ENCODE data around the gene RPUSD4.

RPUSD4 gene

DNA sequence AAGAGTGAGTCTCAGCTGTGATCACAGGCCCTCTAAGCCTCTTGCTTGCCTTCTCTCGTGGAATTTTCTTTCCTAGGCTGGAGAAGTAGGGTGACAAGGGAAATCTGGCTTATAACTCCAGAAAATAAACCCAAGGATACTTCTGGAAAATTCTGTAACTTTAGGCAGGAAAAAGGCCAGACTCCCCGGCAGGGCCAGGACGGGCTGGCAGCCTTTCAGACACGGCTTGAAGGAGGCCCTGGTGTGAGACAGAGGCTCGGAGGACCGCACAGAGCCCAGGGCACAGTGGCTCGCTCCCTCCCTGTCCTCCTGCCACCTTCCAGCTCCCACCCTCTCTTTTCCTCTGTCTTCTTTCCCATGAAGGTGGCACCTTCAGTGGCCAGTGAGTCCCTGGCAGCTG lies 19.1 kb downstream of the RPUSD4 start:
- ChIA-PET POLR2A (no interaction called here), CTCF (interaction anchor here (1.3 to 4.4 kb wide), 4 partner anchors 10 to 269 kb away, joined by 3 to 69 read pairs (median 35); partner anchors contain the start of gene VSIG10L2)
- TF ChIP-seq, protein P1, sequence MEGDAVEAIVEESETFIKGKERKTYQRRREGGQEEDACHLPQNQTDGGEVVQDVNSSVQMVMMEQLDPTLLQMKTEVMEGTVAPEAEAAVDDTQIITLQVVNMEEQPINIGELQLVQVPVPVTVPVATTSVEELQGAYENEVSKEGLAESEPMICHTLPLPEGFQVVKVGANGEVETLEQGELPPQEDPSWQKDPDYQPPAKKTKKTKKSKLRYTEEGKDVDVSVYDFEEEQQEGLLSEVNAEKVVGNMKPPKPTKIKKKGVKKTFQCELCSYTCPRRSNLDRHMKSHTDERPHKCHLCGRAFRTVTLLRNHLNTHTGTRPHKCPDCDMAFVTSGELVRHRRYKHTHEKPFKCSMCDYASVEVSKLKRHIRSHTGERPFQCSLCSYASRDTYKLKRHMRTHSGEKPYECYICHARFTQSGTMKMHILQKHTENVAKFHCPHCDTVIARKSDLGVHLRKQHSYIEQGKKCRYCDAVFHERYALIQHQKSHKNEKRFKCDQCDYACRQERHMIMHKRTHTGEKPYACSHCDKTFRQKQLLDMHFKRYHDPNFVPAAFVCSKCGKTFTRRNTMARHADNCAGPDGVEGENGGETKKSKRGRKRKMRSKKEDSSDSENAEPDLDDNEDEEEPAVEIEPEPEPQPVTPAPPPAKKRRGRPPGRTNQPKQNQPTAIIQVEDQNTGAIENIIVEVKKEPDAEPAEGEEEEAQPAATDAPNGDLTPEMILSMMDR (IDR thresholded peaks at IDR 0.05; ENCODE audit: control extremely low read depth, extremely low read depth, low read depth, missing control alignments): no peak
- DNase-seq (ENCODE audit: extremely low spot score): no peak

DNA sequence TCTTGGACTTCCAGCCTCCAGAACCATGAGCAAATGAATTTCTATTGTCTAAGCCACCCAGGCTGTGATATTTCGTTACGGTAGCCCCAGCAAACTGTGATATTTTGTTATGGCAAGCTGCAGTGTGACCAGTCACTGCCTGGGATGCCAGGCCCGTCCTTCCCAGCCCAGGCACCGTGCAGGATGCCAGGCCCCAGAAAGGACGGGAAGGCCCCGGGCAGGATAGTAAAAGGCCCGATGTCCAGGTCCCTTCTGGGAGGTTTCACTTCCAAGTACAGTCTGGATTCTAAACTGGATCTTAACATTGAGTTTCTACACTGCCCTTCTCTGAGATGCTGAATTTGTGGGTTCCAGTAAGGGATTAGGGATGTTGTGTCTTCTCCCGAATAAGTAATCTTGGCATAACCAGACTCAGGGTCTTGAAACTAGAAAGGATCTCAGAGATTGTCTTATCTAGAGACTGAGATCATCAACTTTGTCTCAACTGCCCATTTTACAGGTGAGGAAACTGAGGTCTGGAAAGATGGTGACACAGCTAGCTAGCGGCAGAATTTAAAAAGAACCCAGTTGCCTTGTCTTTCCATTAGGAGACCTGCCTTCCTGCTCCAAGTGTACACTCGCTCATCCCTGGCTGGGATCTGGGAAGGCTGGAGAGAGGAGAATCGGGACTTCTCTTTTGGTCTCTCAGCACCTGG lies 19.9 kb downstream of the RPUSD4 start:
- ChIA-PET POLR2A (no interaction called here), CTCF (interaction anchor here (1.7 to 4.0 kb wide), 2 partner anchors 249 kb away, joined by 5 to 63 read pairs; partner anchors contain the start of gene VSIG10L2)
- no peak for DNase-seq (ENCODE audit: extremely low spot score)
- TF ChIP-seq, protein P1 (IDR thresholded peaks at IDR 0.05; ENCODE audit: control extremely low read depth, extremely low read depth, low read depth, missing control alignments): no peak

DNA sequence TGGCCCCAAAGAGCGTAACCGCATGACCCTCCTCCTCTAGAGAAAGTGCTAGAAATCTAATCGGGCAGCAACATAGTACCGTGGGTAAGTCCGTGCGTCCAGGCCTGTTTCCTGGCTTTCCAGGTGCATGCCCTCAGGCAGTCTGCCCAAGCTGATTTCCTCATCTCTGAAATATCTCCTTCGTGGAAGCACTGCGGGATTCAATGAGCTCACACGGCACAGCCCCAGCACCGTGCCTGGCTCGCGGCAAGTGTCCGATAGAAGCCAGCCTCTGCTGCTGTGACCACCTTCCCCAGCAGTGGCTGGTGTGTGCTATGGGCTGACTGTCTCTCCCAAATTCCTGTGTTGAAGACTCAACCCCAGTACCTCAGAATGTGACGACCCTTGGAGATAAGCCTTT lies 20.7 kb downstream of the RPUSD4 start:
- no peak for DNase-seq (ENCODE audit: extremely low spot score)
- POLR2A ChIA-PET: no interaction called here
- CTCF ChIA-PET: interaction anchor here (0.8 to 1.7 kb wide), 4 partner anchors 37 to 265 kb away, joined by 3 to 5 read pairs (median 4); no protein-coding TSS in a partner anchor
- TF ChIP-seq, protein P1 (IDR thresholded peaks at IDR 0.05; ENCODE audit: control extremely low read depth, extremely low read depth, low read depth, missing control alignments): no peak

DNA sequence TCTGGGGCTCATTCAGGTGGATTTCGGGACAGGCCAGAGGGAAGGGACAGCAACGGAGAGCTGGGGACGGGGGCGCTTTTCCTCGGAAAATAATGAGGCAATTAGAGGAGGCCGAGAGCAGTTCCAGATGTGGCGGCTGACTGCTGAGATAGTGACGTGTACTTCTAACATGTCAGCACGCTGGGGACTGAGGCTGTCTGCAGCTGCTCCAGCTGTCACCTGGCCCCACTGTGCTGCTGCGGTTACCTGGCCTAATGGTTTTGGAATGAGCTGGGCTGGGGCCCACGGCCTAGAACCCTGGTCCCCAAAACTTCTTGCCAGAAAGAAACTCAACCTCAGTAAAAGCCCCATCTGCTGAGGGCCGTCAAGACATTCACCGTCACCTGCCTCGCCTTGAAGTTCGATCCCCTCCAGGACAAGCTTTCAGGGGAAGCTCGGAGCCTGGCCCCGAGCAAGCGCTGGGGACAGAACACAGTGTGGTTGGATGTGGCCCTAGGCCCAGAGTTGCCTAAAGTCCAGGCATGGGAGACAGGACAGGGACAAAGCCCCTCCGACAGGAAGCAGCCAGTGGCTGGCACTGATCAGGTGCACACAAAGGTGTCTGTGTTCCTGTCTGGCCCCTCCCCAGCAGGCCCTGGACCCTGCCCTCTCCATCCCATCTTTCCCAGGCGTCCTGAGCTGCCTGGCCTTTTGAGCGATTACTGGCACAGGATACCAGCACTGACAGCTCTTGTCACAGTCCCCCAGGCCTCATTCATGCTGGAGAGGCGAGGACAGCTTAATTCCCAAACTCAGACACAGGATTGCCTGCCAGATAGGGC lies 22.1 kb downstream of the RPUSD4 start:
- POLR2A ChIA-PET: interaction anchor here (0.7 kb wide), 1 partner anchor 9 kb away, joined by 3 read pairs; no protein-coding TSS in a partner anchor
- peak; percentile 69 for DNase-seq (ENCODE audit: extremely low spot score)
- TF ChIP-seq, protein P1 (IDR thresholded peaks at IDR 0.05; ENCODE audit: control extremely low read depth, extremely low read depth, low read depth, missing control alignments): no peak
- CTCF ChIA-PET: interaction anchor here (1.0 to 1.7 kb wide), 5 partner anchors 14 to 266 kb away, joined by 3 to 5 read pairs (median 4); no protein-coding TSS in a partner anchor

DNA sequence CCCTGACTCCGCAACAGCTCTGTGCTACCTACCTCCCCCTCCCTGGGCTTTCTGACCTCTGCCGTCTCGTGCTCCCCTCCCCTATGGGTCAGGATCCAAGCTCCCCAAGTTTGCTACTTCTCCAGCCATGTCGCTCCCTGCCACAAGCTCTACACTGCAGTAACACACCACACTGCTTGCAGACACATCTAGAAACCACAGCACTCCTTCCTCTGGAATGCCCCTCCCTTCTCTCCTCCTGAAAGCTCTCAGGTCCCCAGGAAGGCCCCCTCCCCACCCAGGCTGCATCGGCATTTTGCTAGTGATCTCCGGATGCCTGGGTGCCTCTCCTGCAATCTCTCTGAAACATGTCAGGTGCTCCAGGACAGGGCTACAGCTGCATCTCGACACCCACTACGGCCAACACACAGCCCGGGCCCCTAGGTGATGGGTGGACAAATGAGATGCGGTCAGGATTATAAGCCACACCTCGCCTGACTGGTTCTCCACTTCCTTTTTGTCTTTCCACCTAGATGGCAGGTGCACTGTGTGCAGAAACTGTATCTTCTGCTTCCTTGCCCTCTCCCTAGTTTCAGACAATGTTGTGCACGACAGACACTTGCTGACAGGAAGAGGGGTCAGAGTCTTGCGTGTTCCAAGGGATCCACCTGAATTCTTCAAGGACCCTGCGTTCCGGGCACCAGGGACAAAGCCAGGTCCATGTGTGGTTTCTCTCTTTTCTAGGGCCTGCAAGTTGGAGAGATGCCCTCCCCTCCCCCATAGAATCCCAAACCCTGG lies 22.9 kb downstream of the RPUSD4 start:
- POLR2A ChIA-PET: no interaction called here
- DNase-seq (ENCODE audit: extremely low spot score): peak; percentile 65
- CTCF ChIA-PET: interaction anchor here (0.8 to 2.1 kb wide), 7 partner anchors 15 to 265 kb away, joined by 3 to 5 read pairs (median 4); partner anchors contain the start of gene FAM118B
- TF ChIP-seq, protein P1 (IDR thresholded peaks at IDR 0.05; ENCODE audit: control extremely low read depth, extremely low read depth, low read depth, missing control alignments): no peak
